ENCODE measurements around the gene SPATS1.
A peak's percentile ranks its signal among the peaks of the same experiment; 100 is the strongest.

The SPATS1 gene

GRCh38 chr6:44373051-44373450 is 30.6 kb downstream of the SPATS1 start:
- no peaks in the 10 kb centered on the region for H3K9me3 ChIP-seq (ENCODE audit: control insufficient read depth, insufficient read depth, low read length)
- H3K27ac ChIP-seq (ENCODE audit: low read depth, low read length): no peak overlapping the region
- H3K4me1 ChIP-seq (ENCODE audit: control insufficient read depth, insufficient read depth, low read length): no peaks in the 10 kb centered on the region
- H3K27me3 ChIP-seq (ENCODE audit: control insufficient read depth, insufficient read depth, low read length): no peaks in the 10 kb centered on the region
- no peak overlapping the region for H3K4me3 ChIP-seq (ENCODE audit: low read depth, low read length)
- no peaks in the 10 kb centered on the region for H3K36me3 ChIP-seq (ENCODE audit: control insufficient read depth, insufficient read depth, low read length)
- no peak overlapping the region for H3K9ac ChIP-seq (ENCODE audit: low read depth, low read length)

GRCh38 chr6:44373787-44374186 is 31.3 kb downstream of the SPATS1 start:
- no peaks in the 10 kb centered on the region for H3K27me3 ChIP-seq (ENCODE audit: control insufficient read depth, insufficient read depth, low read length)

GRCh38 chr6:44375071-44375470 is 32.6 kb downstream of the SPATS1 start:
- Histone ChIP-seq H3K9me3 (ENCODE audit: control insufficient read depth, insufficient read depth, low read length) (no peaks in the 10 kb centered on the region), H3K4me3 (ENCODE audit: low read depth, low read length) (no peak overlapping the region), H3K36me3 (ENCODE audit: control insufficient read depth, insufficient read depth, low read length) (no peaks in the 10 kb centered on the region), H3K4me1 (ENCODE audit: control insufficient read depth, insufficient read depth, low read length) (no peaks in the 10 kb centered on the region), H3K9ac (ENCODE audit: low read depth, low read length) (no peak overlapping the region), H3K27me3 (ENCODE audit: control insufficient read depth, insufficient read depth, low read length) (no peaks in the 10 kb centered on the region), H3K27ac (ENCODE audit: low read depth, low read length) (no peak overlapping the region)

More at GRCh38 chr6:44373787-44374186, 31.3 kb downstream of the SPATS1 start:
- Histone ChIP-seq H3K36me3 (ENCODE audit: control insufficient read depth, insufficient read depth, low read length) (no peaks in the 10 kb centered on the region), H3K9me3 (ENCODE audit: control insufficient read depth, insufficient read depth, low read length) (no peaks in the 10 kb centered on the region), H3K9ac (ENCODE audit: low read depth, low read length) (no peak overlapping the region), H3K27ac (ENCODE audit: low read depth, low read length) (no peak overlapping the region), H3K4me3 (ENCODE audit: low read depth, low read length) (no peak overlapping the region), H3K4me1 (ENCODE audit: control insufficient read depth, insufficient read depth, low read length) (no peaks in the 10 kb centered on the region)

- no peak overlapping the region for H3K27ac ChIP-seq (ENCODE audit: low read depth, low read length)
- no peaks in the 10 kb centered on the region for H3K36me3 ChIP-seq (ENCODE audit: control insufficient read depth, insufficient read depth, low read length)
- H3K4me3 ChIP-seq (ENCODE audit: low read depth, low read length): no peak overlapping the region
- H3K27me3 ChIP-seq (ENCODE audit: control insufficient read depth, insufficient read depth, low read length): no peaks in the 10 kb centered on the region
- no peaks in the 10 kb centered on the region for H3K4me1 ChIP-seq (ENCODE audit: control insufficient read depth, insufficient read depth, low read length)
- H3K9ac ChIP-seq (ENCODE audit: low read depth, low read length): no peak overlapping the region
- no peaks in the 10 kb centered on the region for H3K9me3 ChIP-seq (ENCODE audit: control insufficient read depth, insufficient read depth, low read length)
These were observed 35.0 kb downstream of the SPATS1 start for GRCh38 chr6:44377484-44377883.

GRCh38 chr6:44377971-44378370 is 35.5 kb downstream of the SPATS1 start:
- H3K9ac ChIP-seq (ENCODE audit: low read depth, low read length): no peak overlapping the region
- H3K36me3 ChIP-seq (ENCODE audit: control insufficient read depth, insufficient read depth, low read length): no peaks in the 10 kb centered on the region
- no peaks in the 10 kb centered on the region for H3K27me3 ChIP-seq (ENCODE audit: control insufficient read depth, insufficient read depth, low read length)
- H3K27ac ChIP-seq (ENCODE audit: low read depth, low read length): no peak overlapping the region
- no peaks in the 10 kb centered on the region for H3K4me1 ChIP-seq (ENCODE audit: control insufficient read depth, insufficient read depth, low read length)
- H3K4me3 ChIP-seq (ENCODE audit: low read depth, low read length): no peak overlapping the region
- no peaks in the 10 kb centered on the region for H3K9me3 ChIP-seq (ENCODE audit: control insufficient read depth, insufficient read depth, low read length)

- Histone ChIP-seq H3K9ac (ENCODE audit: low read depth, low read length) (no peak overlapping the region), H3K27me3 (ENCODE audit: control insufficient read depth, insufficient read depth, low read length) (no peaks in the 10 kb centered on the region), H3K4me3 (ENCODE audit: low read depth, low read length) (no peak overlapping the region), H3K27ac (ENCODE audit: low read depth, low read length) (no peak overlapping the region), H3K4me1 (ENCODE audit: control insufficient read depth, insufficient read depth, low read length) (peaks cover 3% of the 10 kb centered on the region; the same call in 1 of the 2 replicates), H3K9me3 (ENCODE audit: control insufficient read depth, insufficient read depth, low read length) (no peaks in the 10 kb centered on the region), H3K36me3 (ENCODE audit: control insufficient read depth, insufficient read depth, low read length) (no peaks in the 10 kb centered on the region)
These were observed 39.3 kb downstream of the SPATS1 start for GRCh38 chr6:44381739-44382138.

GRCh38 chr6:44386364-44386928 is 44.0 kb downstream of the SPATS1 start:
- Histone ChIP-seq H3K9me3 (ENCODE audit: control insufficient read depth, insufficient read depth, low read length) (no peaks in the 10 kb centered on the region), H3K4me3 (ENCODE audit: low read depth, low read length) (peak overlapping the region; percentile 86), H3K36me3 (ENCODE audit: control insufficient read depth, insufficient read depth, low read length) (peaks cover 21% of the 10 kb centered on the region), H3K27me3 (ENCODE audit: control insufficient read depth, insufficient read depth, low read length) (no peaks in the 10 kb centered on the region), H3K27ac (ENCODE audit: low read depth, low read length) (peak overlapping the region; percentile 96), H3K9ac (ENCODE audit: low read depth, low read length) (peak overlapping the region; percentile 93; the same call in 1 of the 2 replicates), H3K4me1 (ENCODE audit: control insufficient read depth, insufficient read depth, low read length) (peaks cover 16% of the 10 kb centered on the region; the same call in 1 of the 2 replicates)

GRCh38 chr6:44386929-44387345 is 44.5 kb downstream of the SPATS1 start:
- H3K27me3 ChIP-seq (ENCODE audit: control insufficient read depth, insufficient read depth, low read length): no peaks in the 10 kb centered on the region
- H3K9ac ChIP-seq (ENCODE audit: low read depth, low read length): peak overlapping the region; percentile 93
- H3K9me3 ChIP-seq (ENCODE audit: control insufficient read depth, insufficient read depth, low read length): no peaks in the 10 kb centered on the region
- peak overlapping the region; percentile 86 for H3K4me3 ChIP-seq (ENCODE audit: low read depth, low read length)
- H3K36me3 ChIP-seq (ENCODE audit: control insufficient read depth, insufficient read depth, low read length): peaks cover 26% of the 10 kb centered on the region
- H3K4me1 ChIP-seq (ENCODE audit: control insufficient read depth, insufficient read depth, low read length): peaks cover 16% of the 10 kb centered on the region; the same call in 1 of the 2 replicates
- H3K27ac ChIP-seq (ENCODE audit: low read depth, low read length): peak overlapping the region; percentile 96

- no peaks in the 10 kb centered on the region for H3K27me3 ChIP-seq (ENCODE audit: control insufficient read depth, insufficient read depth, low read length)
- H3K9me3 ChIP-seq (ENCODE audit: control insufficient read depth, insufficient read depth, low read length): no peaks in the 10 kb centered on the region
- H3K9ac ChIP-seq (ENCODE audit: low read depth, low read length): peak within 1 kb of the TSS; percentile 93
These were observed 45.1 kb downstream of the SPATS1 start, which contains the start of gene CDC5L for GRCh38 chr6:44387346-44388134. Gene CDC5L (plus strand): TSS chr6:44387706. CDS start chr6:44387824, 118 bp downstream.

GRCh38 chr6:44388135-44388487 is 45.7 kb downstream of the SPATS1 start:
- H3K27me3 ChIP-seq (ENCODE audit: control insufficient read depth, insufficient read depth, low read length): no peaks in the 10 kb centered on the region
- no peak overlapping the region for H3K9ac ChIP-seq (ENCODE audit: low read depth, low read length)
- peak overlapping the region; percentile 96 for H3K27ac ChIP-seq (ENCODE audit: low read depth, low read length)
- peaks cover 37% of the 10 kb centered on the region for H3K36me3 ChIP-seq (ENCODE audit: control insufficient read depth, insufficient read depth, low read length)
- H3K9me3 ChIP-seq (ENCODE audit: control insufficient read depth, insufficient read depth, low read length): no peaks in the 10 kb centered on the region
- H3K4me3 ChIP-seq (ENCODE audit: low read depth, low read length): peak overlapping the region; percentile 86
- peaks cover 16% of the 10 kb centered on the region; the same call in 1 of the 2 replicates for H3K4me1 ChIP-seq (ENCODE audit: control insufficient read depth, insufficient read depth, low read length)

More at GRCh38 chr6:44387346-44388134, 45.1 kb downstream of the SPATS1 start, which contains the start of gene CDC5L:
- H3K36me3 ChIP-seq (ENCODE audit: control insufficient read depth, insufficient read depth, low read length): peaks cover 32% of the 10 kb centered on the region
- peak within 1 kb of the TSS; percentile 86 for H3K4me3 ChIP-seq (ENCODE audit: low read depth, low read length)
- H3K4me1 ChIP-seq (ENCODE audit: control insufficient read depth, insufficient read depth, low read length): peaks cover 16% of the 10 kb centered on the region; the same call in 1 of the 2 replicates
- peak within 1 kb of the TSS; percentile 96 for H3K27ac ChIP-seq (ENCODE audit: low read depth, low read length)

- H3K36me3 ChIP-seq (ENCODE audit: control insufficient read depth, insufficient read depth, low read length): peaks cover 45% of the 10 kb centered on the region
- no peak overlapping the region for H3K27ac ChIP-seq (ENCODE audit: low read depth, low read length)
- H3K9ac ChIP-seq (ENCODE audit: low read depth, low read length): no peak overlapping the region
- no peaks in the 10 kb centered on the region for H3K9me3 ChIP-seq (ENCODE audit: control insufficient read depth, insufficient read depth, low read length)
- peaks cover 16% of the 10 kb centered on the region; the same call in 1 of the 2 replicates for H3K4me1 ChIP-seq (ENCODE audit: control insufficient read depth, insufficient read depth, low read length)
- peak overlapping the region; percentile 86 for H3K4me3 ChIP-seq (ENCODE audit: low read depth, low read length)
- no peaks in the 10 kb centered on the region for H3K27me3 ChIP-seq (ENCODE audit: control insufficient read depth, insufficient read depth, low read length)
These were observed 46.4 kb downstream of the SPATS1 start for GRCh38 chr6:44388887-44389286.
